A549 (cell line): ENCODE data around the gene CYP26C1.

ENCODE experiments used
- CHD2 ChIP-seq: fragments of 150-350 bp; IDR thresholded peaks from 2 replicates; pipeline ENCODE4 v1.6.1; 2014; ENCODE audit warnings: low read length; ENCODE audit not compliant: partially characterized antibody
- EP300 ChIP-seq, 2 experiments: fragments of >200 bp; sonication (Bioruptor Twin); formaldehyde crosslinking; IDR thresholded peaks; 2 replicates in 1 of 2; 3 replicates in 1 of 2; pipeline ENCODE4 v1.6.1; 2016 to 2017
- MAZ ChIP-seq: fragments of 150-350 bp; IDR thresholded peaks from 2 replicates; pipeline ENCODE4 v1.6.1; 2014; ENCODE audit warnings: antibody characterized with exemption, low read depth, low read length, borderline replicate concordance
- POLR2A ChIP-seq: IDR thresholded peaks from 2 replicates; pipeline ENCODE4 v1.6.1; 2012; ENCODE audit warnings: mild to moderate bottlenecking, low read length
- POLR2AphosphoS2 ChIP-seq: conservative IDR thresholded peaks from 2 replicates; pipeline ENCODE4 v1.6.1; 2012; ENCODE audit warnings: low read length, improper control_type of control experiment, inconsistent platforms
- RFX5 ChIP-seq: fragments of 450-650 bp; IDR thresholded peaks from 2 replicates; pipeline ENCODE4 v1.7.1; 2014; ENCODE audit warnings: antibody characterized with exemption, mild to moderate bottlenecking, moderate library complexity
- SMC3 ChIP-seq: fragments of >200 bp; sonication (Bioruptor Twin); formaldehyde crosslinking; IDR thresholded peaks from 3 replicates; pipeline ENCODE4 v1.6.1; 2018; ENCODE audit warnings: inconsistent platforms
- TF ChIP-seq, protein P1 (sequence below): fragments of >200 bp; sonication (Bioruptor Twin); formaldehyde crosslinking; IDR thresholded peaks from 3 replicates; pipeline ENCODE4 v1.5.1; 2016
- TF ChIP-seq, protein P2 (sequence below): IDR thresholded peaks from 2 replicates; pipeline ENCODE4 v1.6.1; 2012

DNA sequence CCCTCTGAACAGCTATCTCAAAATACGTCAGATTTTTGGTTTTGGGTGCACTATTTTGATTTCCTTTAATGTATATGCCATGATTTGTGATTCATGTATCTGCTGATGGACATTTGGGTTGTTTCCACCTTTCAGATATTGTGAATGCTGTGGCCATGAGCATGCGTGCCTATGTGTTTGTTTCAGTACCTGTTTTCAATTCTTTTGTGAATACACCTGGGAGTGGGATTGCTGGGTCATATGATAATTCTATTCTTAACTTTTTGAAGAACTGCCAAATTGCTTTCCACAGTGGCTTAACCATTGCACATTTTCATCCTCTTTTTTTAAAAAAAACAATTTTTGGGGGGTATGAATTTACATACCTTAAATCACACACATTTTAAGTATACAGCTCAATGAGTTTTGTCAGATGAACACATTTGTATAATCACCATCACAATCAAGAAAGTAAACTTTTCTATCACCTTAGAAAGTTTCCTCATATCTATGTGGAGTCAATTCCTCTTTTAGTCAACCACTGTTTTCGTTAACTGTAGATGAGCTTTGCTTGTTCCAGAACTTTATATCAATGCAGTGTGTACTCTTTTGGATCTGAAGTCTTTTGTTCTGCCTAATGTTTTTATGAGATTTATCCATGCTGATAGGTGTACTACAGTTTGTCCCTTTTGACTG, 50.0 kb downstream of the CYP26C1 start:
- TF ChIP-seq, protein P1, sequence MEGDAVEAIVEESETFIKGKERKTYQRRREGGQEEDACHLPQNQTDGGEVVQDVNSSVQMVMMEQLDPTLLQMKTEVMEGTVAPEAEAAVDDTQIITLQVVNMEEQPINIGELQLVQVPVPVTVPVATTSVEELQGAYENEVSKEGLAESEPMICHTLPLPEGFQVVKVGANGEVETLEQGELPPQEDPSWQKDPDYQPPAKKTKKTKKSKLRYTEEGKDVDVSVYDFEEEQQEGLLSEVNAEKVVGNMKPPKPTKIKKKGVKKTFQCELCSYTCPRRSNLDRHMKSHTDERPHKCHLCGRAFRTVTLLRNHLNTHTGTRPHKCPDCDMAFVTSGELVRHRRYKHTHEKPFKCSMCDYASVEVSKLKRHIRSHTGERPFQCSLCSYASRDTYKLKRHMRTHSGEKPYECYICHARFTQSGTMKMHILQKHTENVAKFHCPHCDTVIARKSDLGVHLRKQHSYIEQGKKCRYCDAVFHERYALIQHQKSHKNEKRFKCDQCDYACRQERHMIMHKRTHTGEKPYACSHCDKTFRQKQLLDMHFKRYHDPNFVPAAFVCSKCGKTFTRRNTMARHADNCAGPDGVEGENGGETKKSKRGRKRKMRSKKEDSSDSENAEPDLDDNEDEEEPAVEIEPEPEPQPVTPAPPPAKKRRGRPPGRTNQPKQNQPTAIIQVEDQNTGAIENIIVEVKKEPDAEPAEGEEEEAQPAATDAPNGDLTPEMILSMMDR: no peak
- no peak for TF ChIP-seq POLR2A
- no peak for TF ChIP-seq MAZ
- TF ChIP-seq EP300 (IDR thresholded peaks at IDR 0.05): no peak
- TF ChIP-seq CHD2: no peak
- TF ChIP-seq, protein P2, sequence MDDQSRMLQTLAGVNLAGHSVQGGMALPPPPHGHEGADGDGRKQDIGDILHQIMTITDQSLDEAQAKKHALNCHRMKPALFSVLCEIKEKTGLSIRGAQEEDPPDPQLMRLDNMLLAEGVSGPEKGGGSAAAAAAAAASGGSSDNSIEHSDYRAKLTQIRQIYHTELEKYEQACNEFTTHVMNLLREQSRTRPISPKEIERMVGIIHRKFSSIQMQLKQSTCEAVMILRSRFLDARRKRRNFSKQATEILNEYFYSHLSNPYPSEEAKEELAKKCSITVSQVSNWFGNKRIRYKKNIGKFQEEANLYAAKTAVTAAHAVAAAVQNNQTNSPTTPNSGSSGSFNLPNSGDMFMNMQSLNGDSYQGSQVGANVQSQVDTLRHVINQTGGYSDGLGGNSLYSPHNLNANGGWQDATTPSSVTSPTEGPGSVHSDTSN: no peak
- TF ChIP-seq RFX5: no peak
- TF ChIP-seq SMC3: no peak
- TF ChIP-seq POLR2AphosphoS2: no peak
